HG02852 (cell line): ENCODE data around the gene CORO2A.
"Not testable (repeated sequence)": the region's sequence is repeated elsewhere in the genome, so short reads cannot be mapped to it uniquely, and the experiment has no call there.

Experiments used
- ATAC-seq: cut with Tn5 transposase; IDR thresholded peaks from one replicate; pipeline ENCODE4 v1.9.1; 2021; ENCODE audit warnings: mild to moderate bottlenecking, moderate library complexity; ENCODE audit not compliant: unreplicated experiment

CORO2A gene

GRCh38 chr9:98144631-98145030 lies 47.8 kb downstream of the CORO2A start:
- no peak for ATAC-seq

GRCh38 chr9:98144076-98144475 lies 48.4 kb downstream of the CORO2A start:
- ATAC-seq: no peak

GRCh38 chr9:98142925-98143481 lies 49.4 kb downstream of the CORO2A start:
- no peak for ATAC-seq

- no peak for ATAC-seq
Measured at GRCh38 chr9:98142182-98142907, 50.1 kb downstream of the CORO2A start.

GRCh38 chr9:98140503-98140902 lies 51.9 kb downstream of the CORO2A start:
- ATAC-seq: no peak

GRCh38 chr9:98136489-98136888 lies 55.9 kb downstream of the CORO2A start:
- no peak for ATAC-seq

- no peak for ATAC-seq
Measured at GRCh38 chr9:98135938-98136337, 56.5 kb downstream of the CORO2A start.

GRCh38 chr9:98135558-98135934 lies 56.9 kb downstream of the CORO2A start:
- ATAC-seq: no peak

GRCh38 chr9:98134702-98135557 lies 57.5 kb downstream of the CORO2A start:
- ATAC-seq: no peak

- no peak for ATAC-seq
Measured at GRCh38 chr9:98132806-98133631, 59.4 kb downstream of the CORO2A start.

- ATAC-seq: no peak
Measured at GRCh38 chr9:98132158-98132557, 60.3 kb downstream of the CORO2A start.

- no peak for ATAC-seq
Measured at GRCh38 chr9:98130576-98131228, 61.7 kb downstream of the CORO2A start.

GRCh38 chr9:98130060-98130459 lies 62.4 kb downstream of the CORO2A start:
- not testable (repeated sequence) for ATAC-seq

- ATAC-seq: peak; percentile 81
Measured at GRCh38 chr9:98129451-98129881, 63.0 kb downstream of the CORO2A start.

GRCh38 chr9:98128316-98128715 lies 64.1 kb downstream of the CORO2A start:
- no peak for ATAC-seq

GRCh38 chr9:98127226-98127625 lies 65.2 kb downstream of the CORO2A start:
- ATAC-seq: no peak

- ATAC-seq: no peak
Measured at GRCh38 chr9:98124637-98125426, 67.6 kb downstream of the CORO2A start.

GRCh38 chr9:98124091-98124490 lies 68.3 kb downstream of the CORO2A start:
- not testable (repeated sequence) for ATAC-seq

- ATAC-seq: no peak
Measured at GRCh38 chr9:98121058-98121457, 71.4 kb downstream of the CORO2A start.

- no peak for ATAC-seq
Measured at GRCh38 chr9:98120476-98120875, 72.0 kb downstream of the CORO2A start.
